ENCODE measurements around the gene ANKRD13D.

Gene ANKRD13D

DNA sequence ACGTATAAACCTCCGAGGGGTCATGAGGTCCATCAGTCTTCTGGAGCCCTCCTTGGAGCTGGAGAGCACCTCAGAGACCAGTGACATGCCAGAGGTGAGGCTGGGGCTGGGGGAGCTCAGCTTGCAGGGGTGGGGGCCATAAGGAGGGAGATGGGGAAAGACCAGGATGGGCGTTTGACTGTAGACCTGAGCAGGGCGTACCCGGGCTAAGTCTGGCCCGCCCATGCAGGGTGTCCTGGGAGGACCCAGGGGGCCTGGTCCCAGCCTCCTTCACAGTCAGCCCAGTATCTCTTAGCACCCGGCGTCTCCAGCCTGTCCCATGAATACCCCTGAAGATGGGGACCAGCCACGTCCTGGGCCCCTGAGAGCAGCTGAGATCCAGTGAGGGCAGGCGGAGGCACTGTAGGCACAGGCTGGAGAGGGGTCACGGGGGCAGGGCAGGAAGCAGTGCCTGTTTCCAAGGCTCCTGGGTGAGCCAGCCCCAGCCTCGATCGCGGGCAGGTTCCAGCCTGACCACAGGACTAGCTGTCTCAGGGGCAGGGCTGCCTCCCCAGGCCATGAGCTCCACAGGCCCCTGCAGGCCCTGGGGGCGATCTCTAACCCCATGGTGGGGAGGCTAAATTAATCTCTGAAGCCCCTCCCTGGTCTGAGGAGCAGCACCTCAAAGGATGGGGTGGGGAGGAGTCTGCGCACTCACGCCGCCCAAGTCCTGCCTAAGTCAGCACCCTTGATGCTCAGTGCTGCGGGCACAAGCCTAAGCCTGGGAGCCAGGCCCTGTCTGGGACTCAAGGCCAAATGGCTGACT, 21.3 kb downstream of the ANKRD13D start:
- Histone ChIP-seq H3K4me1 (ENCODE audit: control insufficient read depth, low read length) (no peaks in the 10 kb centered on the region), H3K4me2 (ENCODE audit: low read length) (no peak overlapping the region), H3K9me2 (replicated peaks; ENCODE audit: control insufficient read depth, low read length) (no peaks in the 10 kb centered on the region), H4K20me1 (ENCODE audit: control insufficient read depth, insufficient read depth, low read depth, low read length) (no peaks in the 10 kb centered on the region), H3K36me3 (ENCODE audit: control insufficient read depth, low read length) (peaks cover 26% of the 10 kb centered on the region), H3K27me3 (ENCODE audit: control insufficient read depth, low read length) (no peaks in the 10 kb centered on the region), H3F3A (ENCODE audit: control insufficient read depth, insufficient read depth) (peaks cover 5% of the 10 kb centered on the region), H3K9me3 (ENCODE audit: control insufficient read depth, insufficient read depth, low read length) (no peaks in the 10 kb centered on the region), H3K4me3 (ENCODE audit: low read length) (no peak overlapping the region), H3K79me2 (ENCODE audit: control insufficient read depth, low read length) (no peaks in the 10 kb centered on the region), H3K27ac (ENCODE audit: low read depth, low read length) (no peak overlapping the region)
- no peak for TF ChIP-seq EZH2phosphoT487 (IDR thresholded peaks at IDR 0.05; ENCODE audit: borderline replicate concordance, low read length)
- TF ChIP-seq, protein P1, sequence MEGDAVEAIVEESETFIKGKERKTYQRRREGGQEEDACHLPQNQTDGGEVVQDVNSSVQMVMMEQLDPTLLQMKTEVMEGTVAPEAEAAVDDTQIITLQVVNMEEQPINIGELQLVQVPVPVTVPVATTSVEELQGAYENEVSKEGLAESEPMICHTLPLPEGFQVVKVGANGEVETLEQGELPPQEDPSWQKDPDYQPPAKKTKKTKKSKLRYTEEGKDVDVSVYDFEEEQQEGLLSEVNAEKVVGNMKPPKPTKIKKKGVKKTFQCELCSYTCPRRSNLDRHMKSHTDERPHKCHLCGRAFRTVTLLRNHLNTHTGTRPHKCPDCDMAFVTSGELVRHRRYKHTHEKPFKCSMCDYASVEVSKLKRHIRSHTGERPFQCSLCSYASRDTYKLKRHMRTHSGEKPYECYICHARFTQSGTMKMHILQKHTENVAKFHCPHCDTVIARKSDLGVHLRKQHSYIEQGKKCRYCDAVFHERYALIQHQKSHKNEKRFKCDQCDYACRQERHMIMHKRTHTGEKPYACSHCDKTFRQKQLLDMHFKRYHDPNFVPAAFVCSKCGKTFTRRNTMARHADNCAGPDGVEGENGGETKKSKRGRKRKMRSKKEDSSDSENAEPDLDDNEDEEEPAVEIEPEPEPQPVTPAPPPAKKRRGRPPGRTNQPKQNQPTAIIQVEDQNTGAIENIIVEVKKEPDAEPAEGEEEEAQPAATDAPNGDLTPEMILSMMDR (IDR thresholded peaks at IDR 0.05; ENCODE audit: low read depth, low read length, poor library complexity, severe bottlenecking), result no peak

DNA sequence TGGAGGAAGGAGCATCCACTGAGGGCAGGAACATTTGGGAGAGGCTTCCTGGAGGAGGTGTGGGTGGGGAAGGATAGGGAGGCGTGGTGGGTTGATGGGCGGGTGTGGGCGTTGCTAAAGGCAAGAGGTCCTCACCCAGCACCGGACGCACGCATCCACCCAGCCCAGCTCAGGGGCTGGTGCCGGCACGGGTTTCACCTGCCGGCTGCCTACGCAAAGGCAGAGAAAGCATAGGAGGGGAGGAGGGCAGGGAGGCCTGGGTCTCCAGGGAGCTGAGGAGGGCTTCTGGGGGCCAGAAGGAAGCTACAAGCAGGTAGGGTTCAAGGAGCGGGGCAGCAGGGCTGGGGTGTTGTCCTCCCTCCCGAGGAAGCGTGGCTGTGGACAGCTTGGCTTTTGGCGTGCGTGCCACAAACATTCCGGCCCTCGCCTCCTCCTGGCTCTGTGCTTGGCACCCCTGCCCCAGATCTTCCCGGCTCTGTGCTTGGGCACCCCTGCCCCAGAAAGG, 22.0 kb downstream of the ANKRD13D start:
- no peaks in the 10 kb centered on the region for H3K9me2 ChIP-seq (replicated peaks; ENCODE audit: control insufficient read depth, low read length)
- TF ChIP-seq, protein P1 (IDR thresholded peaks at IDR 0.05; ENCODE audit: low read depth, low read length, poor library complexity, severe bottlenecking), result no peak
- TF ChIP-seq EZH2phosphoT487 (IDR thresholded peaks at IDR 0.05; ENCODE audit: borderline replicate concordance, low read length), result no peak
- H3K4me2 ChIP-seq (ENCODE audit: low read length), result no peak overlapping the region
- no peak overlapping the region for H3K4me3 ChIP-seq (ENCODE audit: low read length)
- no peaks in the 10 kb centered on the region for H3K27me3 ChIP-seq (ENCODE audit: control insufficient read depth, low read length)
- H3K4me1 ChIP-seq (ENCODE audit: control insufficient read depth, low read length), result peaks cover under 1% of the 10 kb centered on the region; the same call in 1 of the 2 replicates
- no peaks in the 10 kb centered on the region for H4K20me1 ChIP-seq (ENCODE audit: control insufficient read depth, insufficient read depth, low read depth, low read length)
- peaks cover 5% of the 10 kb centered on the region for H3F3A ChIP-seq (ENCODE audit: control insufficient read depth, insufficient read depth)
- H3K36me3 ChIP-seq (ENCODE audit: control insufficient read depth, low read length), result peaks cover 26% of the 10 kb centered on the region
- H3K9me3 ChIP-seq (ENCODE audit: control insufficient read depth, insufficient read depth, low read length), result no peaks in the 10 kb centered on the region
- H3K27ac ChIP-seq (ENCODE audit: low read depth, low read length), result no peak overlapping the region
- H3K79me2 ChIP-seq (ENCODE audit: control insufficient read depth, low read length), result no peaks in the 10 kb centered on the region

DNA sequence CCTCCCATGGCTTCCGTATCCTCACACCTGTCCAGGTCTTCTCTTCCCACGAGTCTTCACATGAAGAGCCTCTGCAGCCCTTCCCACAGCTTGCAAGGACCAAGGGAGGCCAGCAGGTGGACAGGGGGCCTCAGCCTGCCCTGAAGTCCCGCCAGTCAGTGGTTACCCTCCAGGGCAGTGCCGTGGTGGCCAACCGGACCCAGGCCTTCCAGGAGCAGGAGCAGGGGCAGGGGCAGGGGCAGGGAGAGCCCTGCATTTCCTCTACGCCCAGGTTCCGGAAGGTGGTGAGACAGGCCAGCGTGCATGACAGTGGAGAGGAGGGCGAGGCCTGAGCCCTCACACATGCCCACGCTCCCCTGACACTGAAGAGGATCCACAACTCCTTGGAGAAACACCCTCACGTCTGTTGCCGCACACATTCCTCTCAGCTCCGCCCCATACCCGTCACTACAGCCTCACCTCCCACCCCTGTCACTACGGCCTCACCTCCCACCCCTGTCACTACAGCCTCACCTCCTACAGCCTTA, 22.5 kb downstream of the ANKRD13D start:
- no peaks in the 10 kb centered on the region for H3K27me3 ChIP-seq (ENCODE audit: control insufficient read depth, low read length)
- TF ChIP-seq, protein P1 (IDR thresholded peaks at IDR 0.05; ENCODE audit: low read depth, low read length, poor library complexity, severe bottlenecking), result no peak
- no peak for TF ChIP-seq EZH2phosphoT487 (IDR thresholded peaks at IDR 0.05; ENCODE audit: borderline replicate concordance, low read length)
- H3K27ac ChIP-seq (ENCODE audit: low read depth, low read length), result no peak overlapping the region
- H3K4me2 ChIP-seq (ENCODE audit: low read length), result no peak overlapping the region
- H3K36me3 ChIP-seq (ENCODE audit: control insufficient read depth, low read length), result peaks cover 26% of the 10 kb centered on the region
- peaks cover 5% of the 10 kb centered on the region for H3F3A ChIP-seq (ENCODE audit: control insufficient read depth, insufficient read depth)
- no peak overlapping the region for H3K4me3 ChIP-seq (ENCODE audit: low read length)
- H3K79me2 ChIP-seq (ENCODE audit: control insufficient read depth, low read length), result no peaks in the 10 kb centered on the region
- no peaks in the 10 kb centered on the region for H4K20me1 ChIP-seq (ENCODE audit: control insufficient read depth, insufficient read depth, low read depth, low read length)
- H3K9me2 ChIP-seq (replicated peaks; ENCODE audit: control insufficient read depth, low read length), result no peaks in the 10 kb centered on the region
- H3K9me3 ChIP-seq (ENCODE audit: control insufficient read depth, insufficient read depth, low read length), result no peaks in the 10 kb centered on the region
- H3K4me1 ChIP-seq (ENCODE audit: control insufficient read depth, low read length), result peaks cover 5% of the 10 kb centered on the region
